Glomerular visceral epithelial cell (primary cell): ENCODE results near the gene FOXP4.

ENCODE experiments used
- DNase-seq: peaks from one replicate; pipeline ENCODE4 v3.0.0-alpha.2; 2016; ENCODE audit errors: extremely low spot score

Gene FOXP4

DNA sequence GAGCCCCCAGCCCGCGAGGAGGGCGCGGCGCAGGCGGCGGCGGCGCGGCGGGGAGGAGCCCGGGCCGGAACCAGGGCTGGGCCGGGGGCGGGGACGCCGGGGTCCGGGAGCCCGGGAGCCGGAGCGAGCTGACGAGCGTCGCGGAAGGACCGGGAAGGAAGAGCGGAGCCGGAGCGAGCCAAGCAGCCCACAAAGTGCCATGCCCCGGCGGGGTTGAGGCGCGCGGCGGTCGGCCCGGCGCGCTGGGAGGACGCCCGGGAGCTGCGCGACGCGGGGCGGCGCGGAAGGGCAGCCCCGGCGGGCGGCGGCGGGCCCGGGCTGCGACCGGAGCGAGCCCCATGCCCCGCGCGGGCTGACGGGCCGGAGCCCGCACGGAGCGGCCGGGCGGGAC lies 289 bp downstream of the FOXP4 start:
- no peak for DNase-seq

DNA sequence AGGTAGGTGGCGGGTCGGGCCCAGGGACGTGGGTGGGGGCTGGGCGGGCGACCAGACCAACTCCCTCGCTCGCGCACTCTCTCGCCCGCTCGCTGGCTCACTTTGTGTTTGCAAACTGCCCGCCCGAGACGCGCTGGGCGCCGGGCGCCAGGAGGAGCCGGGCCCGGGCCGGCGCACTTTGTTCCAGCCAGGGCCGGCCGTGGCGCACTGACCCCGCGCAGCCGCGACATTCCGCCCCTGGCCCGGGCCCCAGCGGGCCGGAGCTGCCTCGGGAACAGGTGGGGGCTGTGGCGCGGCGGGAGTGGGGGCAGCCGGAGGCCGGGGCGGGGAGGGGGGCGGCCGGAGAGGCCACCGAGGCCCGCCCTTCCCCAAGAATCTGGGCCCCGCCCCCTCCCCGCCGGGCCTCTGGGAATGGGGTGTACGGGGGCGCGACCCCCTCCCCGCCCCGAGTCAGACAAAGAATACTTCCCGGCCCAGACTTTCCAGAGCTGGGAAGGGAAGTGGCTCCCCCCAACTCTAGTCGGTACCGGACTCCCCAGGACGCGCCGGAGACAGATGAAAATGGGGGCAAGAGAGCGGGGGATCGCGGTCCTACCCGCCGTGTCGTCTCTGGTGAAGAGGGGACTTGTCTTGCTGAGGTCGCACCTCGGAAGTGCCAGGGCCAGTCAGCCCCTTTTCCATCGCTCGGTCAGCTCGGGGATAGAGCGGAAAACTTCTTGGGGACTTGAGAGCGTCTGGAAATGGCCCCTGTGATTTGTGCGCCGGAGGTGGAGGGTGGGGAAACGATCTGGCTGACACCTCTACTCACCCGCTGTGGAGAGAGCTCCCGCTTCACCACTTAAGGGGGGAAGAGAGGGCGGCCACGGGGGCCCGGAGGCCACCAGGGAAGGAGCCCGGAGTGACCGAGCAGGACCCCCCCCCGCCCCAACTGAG lies 951 bp downstream of the FOXP4 start:
- DNase-seq = peak; percentile 37

DNA sequence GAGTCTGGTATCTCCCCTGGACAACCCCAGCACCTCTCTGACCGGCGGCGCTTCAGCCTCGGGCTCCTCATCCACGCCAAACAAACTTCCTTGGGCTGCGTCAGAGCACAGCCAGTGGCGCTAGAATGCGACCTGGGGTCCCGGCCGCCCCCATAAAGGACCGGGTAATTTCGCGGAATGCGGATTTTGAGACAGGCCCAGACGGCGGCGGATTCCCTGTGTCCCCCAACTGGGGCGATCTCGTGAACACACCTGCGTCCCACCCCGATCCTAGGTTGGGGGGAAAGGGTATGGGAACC lies 1.6 kb downstream of the FOXP4 start:
- DNase-seq = no peak

DNA sequence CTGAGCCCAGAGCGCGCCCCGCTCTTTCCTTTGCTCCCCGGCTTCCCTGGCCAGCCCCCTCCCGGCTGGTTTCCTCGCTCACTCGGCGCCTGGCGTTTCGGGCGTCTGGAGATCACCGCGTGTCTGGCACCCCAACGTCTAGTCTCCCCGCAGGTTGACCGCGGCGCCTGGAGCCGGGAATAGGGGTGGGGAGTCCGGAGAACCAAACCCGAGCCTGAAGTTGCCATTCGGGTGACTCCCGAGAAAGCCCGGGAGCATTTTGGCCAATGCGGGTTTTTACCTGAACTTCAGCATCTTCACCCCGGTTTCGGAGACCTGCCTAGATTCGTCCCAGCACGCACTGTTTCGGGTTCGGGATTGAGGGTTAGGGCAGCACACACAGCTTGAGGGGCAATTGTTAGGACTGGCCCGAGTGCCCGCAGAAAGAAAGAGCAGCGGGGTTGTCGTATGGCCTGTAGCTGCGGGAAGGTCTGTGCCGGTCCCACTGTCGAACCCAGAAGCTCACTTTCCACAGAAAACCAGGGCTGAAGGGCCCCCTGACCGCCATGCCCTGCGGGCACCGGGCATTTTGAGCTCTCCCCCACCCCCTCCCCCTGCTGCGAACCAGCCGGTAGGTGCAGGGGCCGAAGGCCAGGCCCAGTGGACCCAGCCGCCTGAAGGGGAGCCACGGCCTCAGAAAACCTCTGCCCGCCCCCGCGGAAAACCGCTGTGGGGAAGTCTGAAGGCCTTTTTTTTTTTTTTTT lies 2.1 kb downstream of the FOXP4 start:
- DNase-seq = no peak

DNA sequence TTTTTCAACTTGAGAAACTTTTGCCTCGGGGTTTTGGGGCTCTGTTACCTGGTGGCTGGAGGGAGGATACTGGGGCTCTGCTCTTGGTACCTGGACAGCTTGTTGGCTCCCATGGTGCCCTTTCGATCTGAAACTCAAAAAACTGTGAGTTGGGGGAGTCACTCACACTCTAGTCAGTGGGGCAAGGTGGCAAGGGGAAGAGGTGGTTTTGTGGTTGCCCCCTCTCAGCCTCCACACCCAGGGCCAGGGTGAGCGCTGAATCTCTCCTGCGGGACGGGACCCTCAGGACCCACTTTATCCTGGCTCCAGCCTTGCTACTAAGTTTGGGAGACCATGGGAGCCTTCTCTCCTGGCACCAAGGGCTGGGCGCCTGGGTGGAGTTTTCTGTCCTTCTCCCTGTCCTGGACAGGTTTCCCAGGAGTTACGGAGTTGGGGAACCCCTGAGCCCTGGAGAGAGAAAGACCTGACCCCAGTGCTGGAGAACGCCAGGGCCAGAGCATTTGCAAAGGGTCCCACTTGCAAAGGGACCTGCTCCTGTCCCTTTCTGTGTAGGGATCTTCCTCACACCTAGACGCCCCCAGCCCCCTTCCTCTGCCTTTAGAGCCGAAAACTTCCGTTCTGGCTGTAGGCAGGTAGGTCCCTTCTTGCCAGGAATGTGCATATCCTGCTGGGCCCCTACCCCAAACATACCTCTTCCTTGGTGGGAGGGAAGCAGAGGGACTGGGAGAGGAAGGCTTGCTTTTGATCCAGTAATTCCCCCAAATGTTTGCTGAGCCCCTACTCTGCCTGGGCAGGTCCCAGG lies 2.9 kb downstream of the FOXP4 start:
- DNase-seq = no peak

DNA sequence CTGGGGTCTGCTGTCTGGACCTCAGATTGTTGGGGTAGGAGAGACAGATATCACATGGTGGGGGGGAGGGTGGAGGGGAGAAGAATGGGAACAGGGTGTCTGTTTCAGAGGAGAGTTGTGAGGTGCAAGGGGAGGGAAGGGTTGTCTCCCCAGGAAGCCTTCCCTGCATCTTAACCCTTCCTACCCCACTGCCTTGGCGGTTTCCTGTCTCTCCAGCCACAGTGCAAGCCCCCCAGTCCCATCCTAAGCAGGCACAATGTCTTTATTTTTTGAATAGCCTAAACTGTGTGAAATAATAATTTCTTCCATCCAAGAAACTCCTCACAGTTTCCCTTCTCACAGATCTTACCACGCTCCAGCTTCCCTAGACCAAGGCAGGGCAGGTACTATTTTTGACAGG lies 3.5 kb downstream of the FOXP4 start:
- no peak for DNase-seq

DNA sequence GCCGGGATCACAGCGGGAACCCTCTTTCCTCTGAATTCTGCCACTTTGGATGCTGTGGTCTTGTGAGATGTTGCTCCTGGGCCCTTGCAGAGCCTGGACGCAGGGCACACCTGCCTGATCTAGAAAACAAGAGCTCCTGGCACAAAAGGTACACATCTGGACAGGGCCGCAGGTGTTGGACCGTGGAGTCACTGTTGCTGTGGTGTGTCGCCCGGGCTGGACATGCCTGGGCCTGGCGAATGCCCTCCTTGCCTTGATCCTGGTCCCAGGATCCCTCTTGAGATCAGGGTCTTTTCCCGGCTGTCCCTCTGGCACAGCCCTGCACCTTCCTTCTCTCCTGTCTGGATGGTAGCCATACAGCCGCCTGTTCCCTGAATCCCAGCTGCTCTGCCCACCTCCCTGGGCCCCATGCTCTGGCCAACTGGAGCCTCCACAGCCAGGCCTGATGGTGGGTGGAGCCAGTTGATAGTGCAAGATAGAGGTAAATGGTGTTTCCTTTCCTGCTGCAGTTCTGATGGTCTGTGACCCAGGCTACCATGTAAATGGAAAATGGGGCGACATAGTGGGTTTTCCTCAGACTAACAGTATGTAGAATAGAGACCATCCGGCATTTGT lies 5.0 kb downstream of the FOXP4 start:
- no peak for DNase-seq

DNA sequence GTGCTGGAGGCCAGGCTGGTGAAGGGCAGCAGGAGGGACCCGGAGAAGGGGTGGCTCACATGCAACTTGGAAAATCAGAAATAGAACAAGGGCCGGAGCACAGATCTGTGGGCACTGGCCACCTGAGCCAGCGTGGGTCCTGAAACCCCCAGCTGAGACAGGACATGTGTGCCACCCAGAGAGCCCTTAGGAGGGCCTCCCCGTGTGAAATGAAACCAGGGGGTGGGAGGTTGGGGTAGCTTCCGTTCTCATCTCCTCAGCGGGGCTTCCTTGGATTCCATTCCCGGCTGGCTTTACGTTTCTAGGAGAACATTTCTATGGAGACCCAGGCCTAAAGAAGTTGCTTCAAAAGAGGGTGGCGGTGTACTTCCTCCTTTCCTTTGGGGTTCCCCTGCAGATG lies 5.7 kb downstream of the FOXP4 start:
- DNase-seq = no peak

DNA sequence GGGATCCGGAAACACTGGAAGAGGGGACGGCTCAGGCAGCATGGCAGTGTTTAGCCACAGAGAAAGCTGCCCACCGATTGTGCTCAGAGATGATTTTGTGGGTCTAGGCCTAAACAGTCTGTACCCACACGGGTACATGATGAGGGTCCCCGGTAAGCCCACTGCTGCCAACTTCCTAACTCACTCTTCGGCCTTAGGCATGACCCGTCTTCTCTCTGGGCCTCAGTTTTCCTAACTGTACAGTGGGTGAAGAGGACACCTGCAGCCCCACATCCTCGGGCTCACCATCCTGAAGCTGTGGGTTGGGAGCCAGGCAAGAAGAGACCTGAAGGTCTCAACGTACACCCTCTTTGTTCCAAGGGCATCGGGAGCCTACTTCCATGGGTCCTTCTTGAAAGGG lies 6.5 kb downstream of the FOXP4 start:
- DNase-seq = no peak

DNA sequence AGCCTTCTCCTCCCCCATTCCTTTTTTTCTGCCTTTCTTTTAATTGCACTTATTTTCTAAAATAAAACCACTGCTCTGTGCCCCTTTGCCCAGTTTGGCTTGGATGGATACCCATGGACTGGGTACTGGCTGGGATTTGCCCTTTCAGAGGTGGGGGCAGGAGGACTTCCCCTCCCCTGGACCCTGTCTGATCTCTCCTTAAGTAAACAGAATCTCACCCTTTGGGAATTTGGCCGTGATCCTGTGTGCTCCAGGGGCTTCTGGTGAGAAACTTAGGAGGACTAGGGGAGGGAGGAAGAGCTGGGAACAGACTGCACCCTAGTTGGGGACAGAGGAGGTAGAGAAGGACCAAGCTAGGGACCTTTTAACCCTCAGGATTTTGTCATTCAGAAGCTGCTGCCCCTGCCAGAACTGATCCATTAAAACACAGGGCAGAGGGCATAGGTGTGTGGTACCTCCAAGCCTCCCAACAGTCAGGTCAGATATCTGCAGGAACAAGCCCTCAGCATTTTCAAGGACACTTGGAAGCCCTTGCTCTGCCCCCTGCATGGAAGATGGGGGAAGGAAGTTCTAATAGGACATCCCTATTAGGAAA lies 7.3 kb downstream of the FOXP4 start:
- DNase-seq = no peak

DNA sequence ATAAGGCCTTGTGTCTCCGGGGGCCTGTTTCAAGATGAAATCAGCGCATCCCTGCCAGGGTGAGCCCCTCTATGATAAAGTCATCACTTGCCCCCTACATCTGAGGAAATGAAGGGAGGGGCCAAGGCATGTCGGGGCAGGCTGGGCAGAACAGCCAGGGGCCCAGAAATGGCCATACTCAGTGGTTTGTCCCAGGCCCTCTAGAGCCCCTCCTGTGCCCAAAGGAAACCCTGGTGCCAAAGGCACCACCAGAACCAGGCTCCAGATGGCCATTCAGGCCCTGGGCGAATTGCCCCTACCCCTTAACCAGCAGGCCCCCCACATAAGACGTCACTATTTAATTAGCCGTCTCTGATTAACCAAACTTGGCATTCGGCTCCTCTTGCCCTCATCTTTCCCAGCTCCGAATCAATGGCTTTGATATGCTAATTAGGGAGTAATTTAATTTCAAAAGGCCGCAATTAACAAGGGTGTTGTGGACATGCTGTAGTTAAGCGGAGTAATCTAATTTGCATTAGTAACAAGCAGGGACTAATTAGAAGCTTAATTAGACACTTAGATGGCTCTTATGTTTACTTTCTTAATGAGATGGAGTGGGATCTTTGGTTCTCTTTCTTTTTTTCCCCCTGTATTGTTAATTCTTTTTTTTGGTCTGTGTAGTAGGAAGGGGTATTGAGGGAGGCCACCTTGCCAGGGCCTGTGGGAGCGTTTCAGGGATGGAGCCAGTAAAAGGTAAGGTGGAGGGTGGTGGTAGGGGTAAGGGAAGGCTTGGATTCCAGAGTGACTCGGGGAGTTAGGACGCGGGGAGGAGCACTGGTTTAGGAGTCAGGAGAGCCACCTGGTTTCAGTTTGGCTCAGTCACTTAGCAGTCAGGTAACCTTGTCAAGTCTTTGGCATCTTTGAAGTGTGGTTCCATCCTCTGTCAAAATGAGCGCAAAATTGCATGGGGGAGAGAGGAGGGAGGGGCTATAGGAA lies 9.4 kb downstream of the FOXP4 start:
- no peak for DNase-seq

DNA sequence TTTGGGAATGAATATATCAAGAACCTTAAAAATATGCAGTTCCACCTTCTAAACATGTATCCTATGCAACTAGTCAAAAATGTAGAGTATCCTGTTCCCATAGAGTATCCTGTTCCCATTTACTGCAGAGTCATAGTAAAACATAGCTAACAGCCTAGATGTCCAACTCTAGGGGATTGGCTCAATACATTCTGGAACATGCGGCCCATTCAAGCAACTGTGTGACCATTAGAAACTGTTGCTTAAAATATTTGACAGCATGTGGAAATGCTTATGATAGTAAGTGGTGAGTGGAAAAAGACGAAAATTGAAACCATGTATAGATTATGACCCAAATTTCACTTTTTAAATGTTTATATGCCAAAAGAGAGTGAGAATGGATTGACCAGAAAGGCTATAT lies 11.2 kb downstream of the FOXP4 start:
- DNase-seq = no peak

DNA sequence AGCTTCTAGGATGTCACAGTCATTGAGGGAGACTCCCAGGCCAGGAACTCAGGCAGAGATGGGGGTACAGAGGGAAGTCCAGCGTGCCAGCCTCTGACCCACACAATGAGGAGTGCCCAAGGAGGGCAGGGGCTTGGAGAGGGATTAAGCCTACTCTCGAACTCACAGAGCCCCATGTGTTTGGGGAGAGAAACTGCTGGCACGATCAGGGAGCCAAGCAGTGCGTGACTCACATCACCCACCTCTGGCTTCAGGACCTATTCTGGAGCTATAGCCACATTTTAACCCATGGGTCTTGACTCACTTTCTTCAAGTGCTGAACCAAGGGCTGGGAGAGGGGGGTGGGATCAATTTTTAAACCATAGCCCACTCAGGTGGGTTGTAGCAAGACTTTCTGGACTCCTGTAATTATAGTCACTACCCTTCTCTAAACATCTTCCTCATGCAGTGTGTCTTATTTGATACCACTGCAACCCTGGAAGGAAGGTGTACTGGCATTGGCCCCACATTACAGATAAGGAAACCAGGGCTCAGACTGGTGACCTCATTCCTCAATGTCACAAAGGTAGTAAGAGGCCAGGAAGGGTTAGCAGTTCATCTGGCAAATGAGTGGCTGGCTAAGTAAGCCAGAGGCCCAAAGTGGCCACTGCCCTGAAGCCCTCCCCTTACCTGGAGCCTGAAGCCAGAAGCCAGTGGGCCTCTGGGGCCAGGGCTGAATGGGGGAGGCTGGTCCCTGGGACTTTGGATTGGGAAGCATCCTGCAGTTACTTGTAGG lies 12.0 kb downstream of the FOXP4 start:
- DNase-seq = peak; percentile 27

DNA sequence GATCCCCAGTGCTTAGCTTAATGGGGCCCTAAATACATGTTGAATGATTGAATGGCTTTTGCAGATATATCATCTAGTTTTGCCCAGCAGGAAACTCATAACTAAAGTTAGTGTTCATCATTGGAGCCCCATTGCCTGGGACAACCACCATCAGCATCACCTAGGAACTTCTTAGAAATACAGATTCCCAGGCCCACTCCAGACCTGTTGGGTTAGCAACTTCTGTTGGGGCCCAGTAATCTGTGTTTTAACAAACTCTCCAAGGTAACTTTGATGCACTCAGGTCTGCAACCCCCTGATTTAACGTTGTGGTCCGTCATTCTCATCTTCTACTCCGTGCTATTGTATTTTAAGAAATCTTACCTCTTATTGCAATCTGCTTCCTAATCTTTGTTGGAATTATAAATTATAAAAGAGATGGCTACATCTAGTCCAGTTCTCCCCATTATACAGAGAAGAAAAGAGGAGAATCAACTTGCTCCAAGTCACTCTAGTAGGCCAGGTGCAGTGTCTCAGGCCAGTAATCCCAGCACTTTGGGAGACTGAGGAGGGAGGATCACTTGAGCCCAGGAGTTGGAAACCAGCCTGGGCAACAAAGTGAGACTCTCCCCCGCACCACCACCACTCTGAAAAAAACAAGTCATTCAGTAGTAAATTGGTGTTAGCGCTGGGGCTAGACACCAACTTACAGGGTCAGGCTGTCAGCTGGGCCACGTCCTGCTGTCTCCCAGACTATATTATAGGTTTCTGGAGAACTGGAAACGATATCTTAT lies 13.7 kb downstream of the FOXP4 start:
- no peak for DNase-seq

DNA sequence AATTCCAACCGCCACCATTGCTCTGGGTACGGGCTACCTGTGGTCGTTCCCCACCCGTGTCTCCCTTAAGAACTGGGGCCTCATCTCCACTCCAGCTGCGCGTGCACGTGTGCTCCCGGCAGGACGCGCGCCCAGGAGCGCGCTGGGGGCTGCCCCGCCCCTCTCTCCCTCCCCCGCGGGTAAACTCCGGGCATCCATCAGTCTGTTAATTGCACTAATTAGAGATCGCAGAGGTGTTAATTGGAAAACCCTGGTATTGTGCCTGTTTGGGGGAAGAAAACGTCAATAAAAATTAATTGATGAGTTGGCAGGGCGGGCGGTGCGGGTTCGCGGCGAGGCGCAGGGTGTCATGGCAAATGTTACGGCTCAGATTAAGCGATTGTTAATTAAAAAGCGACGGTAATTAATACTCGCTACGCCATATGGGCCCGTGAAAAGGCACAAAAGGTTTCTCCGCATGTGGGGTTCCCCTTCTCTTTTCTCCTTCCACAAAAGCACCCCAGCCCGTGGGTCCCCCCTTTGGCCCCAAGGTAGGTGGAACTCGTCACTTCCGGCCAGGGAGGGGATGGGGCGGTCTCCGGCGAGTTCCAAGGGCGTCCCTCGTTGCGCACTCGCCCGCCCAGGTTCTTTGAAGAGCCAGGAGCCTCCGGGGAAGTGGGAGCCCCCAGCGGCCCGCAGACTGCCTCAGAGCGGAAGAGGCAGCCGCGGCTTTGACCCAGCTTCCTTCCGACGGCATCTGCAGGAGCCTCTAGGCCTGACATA lies 14.4 kb downstream of the FOXP4 start:
- no peak for DNase-seq

DNA sequence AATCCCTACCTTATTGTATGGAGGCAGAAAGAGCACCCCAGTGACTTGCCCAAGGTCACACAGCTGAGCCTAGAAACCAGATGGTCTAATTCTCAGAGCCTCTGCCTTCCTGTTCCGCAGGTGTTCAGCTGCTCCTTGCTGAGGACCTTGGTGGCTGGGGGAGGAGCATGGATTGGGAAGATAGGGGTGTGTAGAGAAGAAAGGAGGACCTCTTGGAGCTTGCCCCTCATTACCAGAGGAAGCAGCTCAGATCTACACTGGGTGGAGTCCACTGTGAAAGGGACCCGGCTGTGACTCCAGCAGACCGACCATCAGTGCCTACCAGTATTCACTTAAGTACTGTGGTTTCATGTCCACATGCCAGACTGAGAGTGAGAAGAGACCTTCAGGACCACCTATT lies 15.2 kb downstream of the FOXP4 start:
- no peak for DNase-seq

DNA sequence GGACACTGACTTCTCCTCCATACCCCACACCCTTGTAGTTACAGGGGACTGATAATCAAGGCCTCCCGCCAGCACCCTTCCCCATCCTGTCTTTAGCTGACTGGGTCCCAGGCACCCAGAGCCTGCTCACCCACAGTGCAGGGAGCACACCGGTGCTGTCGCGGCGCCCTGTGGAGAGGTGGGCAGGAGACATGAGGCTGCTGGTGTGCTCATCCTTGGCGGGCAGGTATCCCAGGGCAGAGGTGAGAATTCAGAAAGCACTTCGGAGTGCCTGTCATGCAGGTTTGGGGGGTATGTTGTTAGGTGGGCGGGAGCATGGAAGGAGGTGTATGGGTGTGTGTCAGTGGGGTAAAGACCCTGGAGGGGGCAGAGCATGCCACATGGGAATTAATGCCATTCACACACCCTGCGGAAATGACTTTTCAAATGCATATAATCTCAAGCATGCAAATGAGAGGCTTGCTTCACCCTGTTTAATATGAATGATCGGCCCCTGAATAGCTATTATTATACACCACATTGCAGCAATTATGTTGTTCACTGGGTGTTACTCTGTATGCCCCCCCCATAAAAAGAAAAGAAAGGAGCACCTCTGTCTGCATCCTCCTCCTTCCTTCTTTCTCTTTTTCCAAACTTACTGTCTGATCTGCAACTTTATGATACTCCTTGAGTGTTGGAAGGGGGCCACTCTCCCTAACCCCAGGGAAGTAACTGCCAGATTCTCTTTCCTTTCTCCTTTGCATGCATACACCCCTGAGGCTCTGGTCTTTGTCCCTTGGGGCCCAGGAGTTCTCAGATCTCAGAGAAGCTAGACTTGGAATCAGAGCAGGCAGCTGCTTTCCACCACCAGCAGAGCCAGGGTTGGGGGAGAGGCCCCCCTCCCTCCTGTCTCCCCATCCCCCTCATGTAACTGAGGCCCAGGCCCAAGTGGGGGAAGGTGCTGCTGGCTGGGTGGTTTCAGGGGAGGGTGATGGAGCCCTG lies 16.0 kb downstream of the FOXP4 start:
- DNase-seq = no peak
